Measurements from ENCODE around the gene CYP3A4.

DNA sequence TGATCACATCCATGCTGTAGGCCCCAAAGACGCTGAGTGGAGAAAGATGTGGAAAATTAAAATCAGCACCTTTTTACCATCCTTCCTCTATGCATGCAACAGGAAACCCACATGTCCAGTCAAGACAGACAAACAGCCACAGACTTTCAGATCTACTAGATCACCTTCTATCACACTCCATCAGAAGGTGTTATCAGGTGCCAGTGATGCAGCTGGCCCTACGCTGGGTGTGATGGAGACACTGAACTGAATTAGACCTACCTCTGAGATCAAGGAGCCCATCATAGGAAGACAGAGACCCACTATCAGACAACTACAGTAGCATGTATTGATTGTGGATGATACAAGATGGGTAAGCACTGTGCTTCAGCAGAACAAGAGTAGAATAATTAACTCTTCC, 15.5 kb downstream of the CYP3A4 start:
- TF ChIP-seq CTCF (IDR thresholded peaks at IDR 0.05 in 2 of 3, conservative IDR thresholded peaks at IDR 0.05 in 1 of 3; ENCODE audit: insufficient read depth in 2 of 3, low read depth in 1 of 3, low read length in 3 of 3) = no peak
- TF ChIP-seq, protein P1, sequence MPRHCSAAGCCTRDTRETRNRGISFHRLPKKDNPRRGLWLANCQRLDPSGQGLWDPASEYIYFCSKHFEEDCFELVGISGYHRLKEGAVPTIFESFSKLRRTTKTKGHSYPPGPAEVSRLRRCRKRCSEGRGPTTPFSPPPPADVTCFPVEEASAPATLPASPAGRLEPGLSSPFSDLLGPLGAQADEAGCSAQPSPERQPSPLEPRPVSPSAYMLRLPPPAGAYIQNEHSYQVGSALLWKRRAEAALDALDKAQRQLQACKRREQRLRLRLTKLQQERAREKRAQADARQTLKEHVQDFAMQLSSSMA (CRISPR knock-in tag; IDR thresholded peaks at IDR 0.05) = no peak
- TF ChIP-seq JUND (IDR thresholded peaks at IDR 0.05; ENCODE audit: borderline replicate concordance, low read depth, low read length) = no peak
- no peak for TF ChIP-seq JUND (tag; IDR thresholded peaks at IDR 0.05; ENCODE audit: borderline replicate concordance, low read depth, low read length)
- no peak for TF ChIP-seq ZNF232 (CRISPR knock-in tag; IDR thresholded peaks at IDR 0.05)
- TF ChIP-seq KDM1A (IDR thresholded peaks at IDR 0.05) = no peak
- TF ChIP-seq ZNF274 (IDR thresholded peaks at IDR 0.05; ENCODE audit: borderline replicate concordance, low read depth, low read length) = no peak
- TF ChIP-seq ATF4 (CRISPR knock-in tag; IDR thresholded peaks at IDR 0.05) = no peak
- TF ChIP-seq, protein P2, sequence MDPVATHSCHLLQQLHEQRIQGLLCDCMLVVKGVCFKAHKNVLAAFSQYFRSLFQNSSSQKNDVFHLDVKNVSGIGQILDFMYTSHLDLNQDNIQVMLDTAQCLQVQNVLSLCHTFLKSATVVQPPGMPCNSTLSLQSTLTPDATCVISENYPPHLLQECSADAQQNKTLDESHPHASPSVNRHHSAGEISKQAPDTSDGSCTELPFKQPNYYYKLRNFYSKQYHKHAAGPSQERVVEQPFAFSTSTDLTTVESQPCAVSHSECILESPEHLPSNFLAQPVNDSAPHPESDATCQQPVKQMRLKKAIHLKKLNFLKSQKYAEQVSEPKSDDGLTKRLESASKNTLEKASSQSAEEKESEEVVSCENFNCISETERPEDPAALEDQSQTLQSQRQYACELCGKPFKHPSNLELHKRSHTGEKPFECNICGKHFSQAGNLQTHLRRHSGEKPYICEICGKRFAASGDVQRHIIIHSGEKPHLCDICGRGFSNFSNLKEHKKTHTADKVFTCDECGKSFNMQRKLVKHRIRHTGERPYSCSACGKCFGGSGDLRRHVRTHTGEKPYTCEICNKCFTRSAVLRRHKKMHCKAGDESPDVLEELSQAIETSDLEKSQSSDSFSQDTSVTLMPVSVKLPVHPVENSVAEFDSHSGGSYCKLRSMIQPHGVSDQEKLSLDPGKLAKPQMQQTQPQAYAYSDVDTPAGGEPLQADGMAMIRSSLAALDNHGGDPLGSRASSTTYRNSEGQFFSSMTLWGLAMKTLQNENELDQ (CRISPR knock-in tag; IDR thresholded peaks at IDR 0.05; ENCODE audit: borderline replicate concordance) = no peak
- TF ChIP-seq SMARCB1 (IDR thresholded peaks at IDR 0.05; ENCODE audit: insufficient read length, low read depth) = no peak
- TF ChIP-seq POU5F1 (IDR thresholded peaks at IDR 0.05; ENCODE audit: borderline replicate concordance, low read depth, low read length, partially characterized antibody) = no peak
- no peak for TF ChIP-seq RFX5 (IDR thresholded peaks at IDR 0.05; ENCODE audit: low read depth, low read length)
- no peak for TF ChIP-seq MAX (CRISPR knock-in tag; IDR thresholded peaks at IDR 0.05)
- no peak for TF ChIP-seq HDAC6 (IDR thresholded peaks at IDR 0.05; ENCODE audit: low read depth, low read length)
- TF ChIP-seq CBX1 (IDR thresholded peaks at IDR 0.05; ENCODE audit: low read depth) = no peak

Measured in K562 (cell line).